Left hindlimb (tissue), 1 donor: ENCODE results near the gene HOXD13.

Experiments used
- DNase-seq: peaks from one replicate; pipeline ENCODE4 v3.0.0-alpha.2; 2018

HOXD13 gene

GRCh38 chr2:176092270-176093144 lies at the start of gene HOXD13:
Gene HOXD13, plus strand, starts transcription at chr2:176092721. Its CDS starts 170 bp downstream, at chr2:176092891.
- peak; percentile 62 for DNase-seq

DNA sequence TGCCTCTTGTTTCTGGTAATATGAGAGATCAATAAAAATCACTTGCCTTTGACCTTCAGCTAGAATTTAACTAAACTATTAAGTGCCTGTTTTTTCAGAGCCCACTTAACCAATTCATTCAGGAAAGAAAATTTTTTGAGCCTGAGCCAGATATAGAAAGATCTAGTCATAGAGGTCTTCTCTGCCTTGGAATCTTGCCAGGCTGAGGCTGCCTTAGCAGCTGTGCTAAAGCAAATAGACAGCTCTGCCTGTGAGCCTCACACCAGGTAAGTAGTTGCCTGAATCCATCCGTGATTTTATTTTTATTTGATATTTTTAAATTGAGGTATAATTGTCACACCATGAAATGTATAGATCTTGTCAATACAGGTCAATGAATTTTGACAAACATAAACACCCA lies 36.1 kb upstream of the HOXD13 start:
- DNase-seq = no peak

DNA sequence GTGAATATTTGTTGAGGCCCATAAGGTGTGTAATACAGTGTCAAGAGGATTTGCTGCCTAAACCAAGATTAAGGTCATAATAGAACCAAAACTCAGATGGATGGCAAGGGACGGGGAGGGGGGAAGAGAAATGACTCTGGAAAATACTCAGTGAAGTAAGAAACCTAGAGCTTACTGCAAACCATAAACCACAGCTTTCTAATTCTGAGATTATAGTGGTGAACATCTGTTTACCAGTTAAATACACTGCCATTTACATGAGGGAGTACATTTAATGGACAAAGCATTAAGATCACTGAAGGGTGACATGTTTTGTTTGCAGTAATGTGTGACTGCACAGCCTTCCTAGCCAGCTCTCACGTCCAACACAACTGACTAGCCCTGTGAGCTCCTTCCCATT lies 28.6 kb upstream of the HOXD13 start:
- DNase-seq = no peak

- DNase-seq = peak; percentile 35
Measured at GRCh38 chr2:176066645-176067588, 25.6 kb upstream of the HOXD13 start.

DNA sequence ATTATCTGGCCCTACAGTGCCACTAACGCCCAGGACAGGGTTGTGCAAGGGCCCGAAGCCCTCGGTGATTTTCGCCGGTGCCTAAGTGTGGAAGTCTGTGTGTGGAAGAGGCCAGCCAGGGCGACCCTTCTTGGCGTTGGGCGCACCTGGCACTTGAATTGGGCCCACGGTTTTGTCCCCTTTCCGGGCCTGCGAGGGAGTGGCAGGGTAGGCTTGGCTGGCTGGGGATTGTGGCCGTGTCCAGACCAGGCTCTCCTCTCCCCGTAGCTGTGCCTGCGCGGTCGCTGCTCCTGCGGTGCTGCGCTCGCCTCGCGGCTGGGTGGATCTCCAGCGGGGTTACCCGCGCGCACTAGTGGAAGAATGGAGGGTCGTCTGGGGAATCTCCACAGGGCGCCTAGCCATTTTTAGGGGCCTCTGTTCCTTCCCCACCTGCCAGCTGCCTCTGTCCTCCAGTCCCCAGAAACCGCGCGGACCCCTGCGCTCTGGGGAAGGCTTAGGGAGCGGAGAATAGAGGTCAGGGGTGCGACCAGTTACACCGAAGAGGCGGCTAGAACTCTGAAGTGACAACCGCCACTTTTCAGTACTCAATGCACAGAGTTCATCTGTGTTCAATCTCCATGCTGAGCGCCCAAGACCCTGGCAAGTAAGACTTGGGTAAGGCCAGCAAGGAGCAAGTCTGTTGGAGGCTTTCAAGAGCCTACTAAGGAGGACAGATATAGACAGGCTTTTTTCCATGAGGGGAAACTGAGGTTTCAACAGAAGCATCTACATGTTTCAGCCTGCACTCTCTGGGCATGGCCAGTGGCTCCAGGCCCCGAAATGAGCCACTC lies 24.7 kb upstream of the HOXD13 start:
- peak; percentile 35 for DNase-seq

- DNase-seq = no peak
Measured at GRCh38 chr2:176068419-176068832, 24.1 kb upstream of the HOXD13 start.

- no peak for DNase-seq
Measured at GRCh38 chr2:176071330-176072291, 20.9 kb upstream of the HOXD13 start.

- no peak for DNase-seq
Measured at GRCh38 chr2:176072292-176072669, 20.2 kb upstream of the HOXD13 start.

DNA sequence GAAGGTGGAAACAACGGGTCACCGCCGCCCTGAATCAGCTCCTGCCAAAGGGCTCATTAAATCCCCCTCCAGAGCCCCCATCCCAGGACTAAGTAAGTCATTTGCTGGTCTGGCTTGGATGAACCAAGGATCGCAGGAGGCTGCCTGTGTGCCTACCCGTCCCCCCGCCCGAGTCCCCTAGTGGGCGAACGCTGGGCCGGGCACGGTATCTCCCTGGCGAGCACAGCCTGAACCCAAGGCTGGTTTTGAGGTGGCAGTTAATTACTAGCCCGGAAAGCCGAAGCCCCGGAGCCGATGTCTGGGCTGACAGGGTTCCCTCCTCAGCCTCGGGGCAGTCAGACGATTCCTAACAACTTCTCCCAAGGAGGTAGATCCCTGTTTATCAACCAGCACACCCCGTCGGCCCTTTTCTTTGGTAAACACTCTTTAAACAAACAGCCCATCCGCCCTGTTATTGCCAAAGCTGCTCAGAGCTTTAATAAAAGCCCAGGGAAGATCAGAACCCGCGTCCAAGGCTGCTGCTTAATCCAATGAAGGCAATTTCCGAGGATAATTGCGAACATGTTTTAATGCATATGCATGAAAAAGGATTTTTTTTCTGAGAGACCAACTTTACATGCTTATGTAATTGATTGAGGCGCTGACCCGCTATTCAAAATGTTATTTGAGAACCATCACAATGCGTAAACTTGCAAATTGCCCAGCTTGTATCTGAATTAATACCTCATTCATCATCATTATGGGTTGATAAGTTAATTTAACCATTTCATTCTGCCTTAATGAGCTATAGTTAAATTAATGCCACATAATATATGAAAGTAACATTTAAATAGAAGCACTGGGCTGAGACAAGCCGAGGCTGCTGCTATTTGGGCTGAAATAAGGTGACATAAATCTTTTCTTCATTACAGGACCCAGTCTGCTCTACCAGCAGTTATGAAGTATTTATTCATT lies 19.3 kb upstream of the HOXD13 start:
- peak; percentile 34 for DNase-seq

- no peak for DNase-seq
Measured at GRCh38 chr2:176074919-176075425, 17.5 kb upstream of the HOXD13 start.

GRCh38 chr2:176075481-176075880 lies 17.0 kb upstream of the HOXD13 start:
- no peak for DNase-seq

- no peak for DNase-seq
Measured at GRCh38 chr2:176076063-176076462, 16.5 kb upstream of the HOXD13 start.

DNA sequence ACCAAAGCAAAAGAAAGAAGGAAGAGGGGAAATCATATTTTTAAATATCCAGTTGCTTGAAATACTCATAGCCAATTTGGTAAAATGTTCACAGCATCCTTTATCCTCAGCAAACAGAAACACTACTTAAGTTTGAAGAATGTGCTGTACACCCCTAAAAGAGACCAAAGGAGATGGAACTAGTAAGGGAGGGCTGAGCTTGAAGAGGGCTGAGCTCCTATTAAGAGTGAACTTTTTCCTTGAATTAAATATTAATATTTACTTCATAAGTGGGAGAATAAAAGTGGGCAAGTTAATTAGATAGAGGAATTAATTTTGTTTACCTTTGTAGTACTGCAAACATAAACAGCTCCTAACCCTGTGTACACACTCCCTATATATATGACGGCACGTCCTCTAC lies 15.7 kb upstream of the HOXD13 start:
- no peak for DNase-seq

GRCh38 chr2:176078541-176079284 lies 13.8 kb upstream of the HOXD13 start:
- DNase-seq = no peak

- no peak for DNase-seq
Measured at GRCh38 chr2:176079285-176079830, 13.2 kb upstream of the HOXD13 start.

DNA sequence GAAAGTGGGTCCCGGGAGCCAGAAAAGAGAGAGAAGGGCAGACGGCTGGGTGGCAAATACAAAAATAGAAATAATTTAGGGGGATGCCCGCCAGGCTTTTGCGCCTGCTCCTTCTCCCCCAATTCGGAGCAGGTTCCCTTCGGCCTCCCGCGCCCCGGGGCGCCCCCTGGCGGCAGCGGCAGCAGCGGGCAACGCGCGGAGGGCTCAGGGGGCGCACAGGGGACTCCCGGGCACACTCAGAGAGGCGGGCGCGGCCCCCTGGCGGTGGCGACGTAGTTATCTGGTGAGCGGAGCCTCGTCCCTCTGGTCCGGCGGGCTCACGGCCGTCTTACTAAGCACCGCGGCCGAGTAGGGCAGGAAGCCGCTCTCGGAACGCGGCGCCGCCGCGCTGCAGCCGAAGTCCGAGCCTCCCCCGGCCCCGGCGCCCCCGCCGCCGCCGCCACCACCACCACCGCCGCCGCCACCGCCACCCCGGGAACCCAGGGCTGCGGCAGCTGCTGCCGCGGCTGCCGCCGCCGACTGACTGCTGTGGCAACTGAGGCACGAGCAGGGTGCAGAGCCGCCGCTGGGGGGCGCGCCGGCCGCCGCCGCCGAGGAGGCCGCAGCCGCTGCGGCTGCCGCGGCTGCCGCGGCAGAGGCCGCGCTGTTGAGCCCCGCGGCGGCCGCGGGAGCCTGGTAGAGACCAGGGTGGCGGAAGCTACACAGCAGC lies 12.5 kb upstream of the HOXD13 start:
- DNase-seq = peak; percentile 58

DNA sequence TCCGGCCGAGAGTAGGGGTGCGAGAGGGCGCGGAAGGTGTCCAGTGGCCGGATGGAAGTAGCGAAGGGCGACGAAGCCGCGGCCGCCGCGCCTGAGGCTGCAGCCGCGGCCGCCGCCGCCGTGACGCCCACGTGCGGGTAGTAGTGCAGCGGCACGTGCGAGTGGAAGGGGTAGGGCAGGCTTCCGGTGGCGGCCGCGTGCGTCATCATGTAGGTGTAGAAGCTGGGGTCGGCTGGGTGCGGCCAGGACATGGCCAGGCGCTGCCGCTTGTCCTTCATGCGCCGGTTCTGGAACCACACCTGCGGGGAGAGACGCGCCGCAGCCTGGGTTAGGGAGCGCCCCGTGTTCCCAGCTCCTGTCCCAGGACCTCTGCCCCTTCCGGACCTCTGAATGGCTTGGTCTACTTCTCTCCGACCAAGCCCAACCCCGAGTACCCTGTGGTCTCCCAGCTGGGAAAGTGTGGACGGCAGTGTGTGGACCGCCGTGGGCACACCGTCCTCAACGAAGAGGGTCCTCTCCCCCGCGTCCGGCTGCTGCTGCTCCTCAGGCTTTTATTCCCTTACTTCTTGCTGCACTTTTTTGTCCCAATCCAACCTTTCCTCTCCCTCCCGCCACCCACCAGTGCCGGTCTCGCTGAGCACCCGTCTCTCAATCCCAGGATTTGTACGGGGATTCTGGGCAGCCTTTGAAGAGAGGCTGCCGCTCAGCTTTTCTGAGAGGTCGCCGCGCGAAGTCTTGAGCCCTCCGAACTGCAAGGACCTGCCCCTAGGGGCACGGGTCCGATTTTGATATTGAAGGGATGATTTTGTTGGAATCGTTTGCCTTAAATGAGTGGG lies 11.8 kb upstream of the HOXD13 start:
- peak; percentile 58 for DNase-seq
